HG02870 (cell line): Measurements from ENCODE around the gene CXCR3.

ENCODE experiments used
- ATAC-seq: cut with Tn5 transposase; IDR thresholded peaks from one replicate; pipeline ENCODE4 v1.9.1; 2021; ENCODE audit warnings: mild to moderate bottlenecking, moderate library complexity; ENCODE audit not compliant: unreplicated experiment

Gene CXCR3

GRCh38 chrX:71637848-71638247, 19.5 kb upstream of the CXCR3 start:
- no peak for ATAC-seq

- ATAC-seq, result no peak
Measured at GRCh38 chrX:71637253-71637618, 18.9 kb upstream of the CXCR3 start.

GRCh38 chrX:71636438-71637252, 18.3 kb upstream of the CXCR3 start:
- no peak for ATAC-seq

- no peak for ATAC-seq
Measured at GRCh38 chrX:71634366-71634765, 16.1 kb upstream of the CXCR3 start.

- ATAC-seq, result no peak
Measured at GRCh38 chrX:71632923-71633657, 14.8 kb upstream of the CXCR3 start.

- peak; percentile 59 for ATAC-seq
Measured at GRCh38 chrX:71629467-71629866, 11.2 kb upstream of the CXCR3 start.

- no peak for ATAC-seq
Measured at GRCh38 chrX:71627588-71628404, 9.5 kb upstream of the CXCR3 start.

GRCh38 chrX:71626576-71626975, 8.3 kb upstream of the CXCR3 start:
- ATAC-seq, result no peak

GRCh38 chrX:71625471-71625870, 7.2 kb upstream of the CXCR3 start:
- ATAC-seq, result no peak

GRCh38 chrX:71623714-71624113, 5.4 kb upstream of the CXCR3 start:
- ATAC-seq, result no peak

GRCh38 chrX:71622576-71623450, 4.5 kb upstream of the CXCR3 start:
- ATAC-seq, result peak; percentile 46

GRCh38 chrX:71622032-71622575, 3.8 kb upstream of the CXCR3 start:
- no peak for ATAC-seq

- ATAC-seq, result no peak
Measured at GRCh38 chrX:71621603-71622002, 3.3 kb upstream of the CXCR3 start.

GRCh38 chrX:71619986-71620385, 1.7 kb upstream of the CXCR3 start:
- ATAC-seq, result no peak

GRCh38 chrX:71619193-71619592, 882 bp upstream of the CXCR3 start:
- no peak for ATAC-seq

GRCh38 chrX:71618787-71619186, 476 bp upstream of the CXCR3 start:
- ATAC-seq, result no peak

- ATAC-seq, result no peak
Measured at GRCh38 chrX:71617742-71618141, 569 bp downstream of the CXCR3 start.

GRCh38 chrX:71616672-71617529, 1.4 kb downstream of the CXCR3 start:
- ATAC-seq, result no peak

GRCh38 chrX:71615954-71616353, 2.4 kb downstream of the CXCR3 start:
- ATAC-seq, result no peak
